Measurements from ENCODE around the gene RGS3. TPM values are rescaled to one million over a fixed set of nuclear protein-coding genes. Genes with fewer than 3 reads are reported as not detected.

RGS3 gene
- polyA plus RNA-seq, 1 donor, result 33.0 TPM

GRCh38 chr9:113568081-113568435, 104.5 kb downstream of the RGS3 start:
- peak overlapping the region; percentile 24 for H3K27ac ChIP-seq (ENCODE audit: low read length)
- DNase-seq, result no peak

GRCh38 chr9:113568571-113569321, 105.2 kb downstream of the RGS3 start:
- Histone ChIP-seq H3K9me3 (ENCODE audit: control insufficient read depth, low read depth, low read length) (no peaks in the 10 kb centered on the region), H3K4me3 (ENCODE audit: low read length) (no peak overlapping the region), H3K36me3 (ENCODE audit: control insufficient read depth, insufficient read depth, low read length) (no peaks in the 10 kb centered on the region), H3K27ac (ENCODE audit: low read length) (peak overlapping the region; percentile 49), H3K27me3 (ENCODE audit: control insufficient read depth, insufficient read depth, low read length) (no peaks in the 10 kb centered on the region), H3K4me1 (ENCODE audit: control insufficient read depth, insufficient read depth, low read length) (peaks cover 34% of the 10 kb centered on the region)
- DNase-seq, result peak in 1 of 2 donors; percentile 48
- no CpG with 5 or more reads among the region's 11 CpGs for WGBS (ENCODE audit: insufficient coverage, low lambda C conversion rate)

More at GRCh38 chr9:113568081-113568435, 104.5 kb downstream of the RGS3 start:
- H3K36me3 ChIP-seq (ENCODE audit: control insufficient read depth, insufficient read depth, low read length), result no peaks in the 10 kb centered on the region
- WGBS (ENCODE audit: insufficient coverage, low lambda C conversion rate), result 100% methylated on average over 1 of the region's 5 CpGs
- no peaks in the 10 kb centered on the region for H3K9me3 ChIP-seq (ENCODE audit: control insufficient read depth, low read depth, low read length)
- H3K4me3 ChIP-seq (ENCODE audit: low read length), result no peak overlapping the region
- peaks cover 36% of the 10 kb centered on the region for H3K4me1 ChIP-seq (ENCODE audit: control insufficient read depth, insufficient read depth, low read length)
- no peaks in the 10 kb centered on the region for H3K27me3 ChIP-seq (ENCODE audit: control insufficient read depth, insufficient read depth, low read length)

GRCh38 chr9:113569472-113570060, 106.0 kb downstream of the RGS3 start:
- Histone ChIP-seq H3K4me3 (ENCODE audit: low read length) (no peak overlapping the region), H3K27me3 (ENCODE audit: control insufficient read depth, insufficient read depth, low read length) (no peaks in the 10 kb centered on the region), H3K9me3 (ENCODE audit: control insufficient read depth, low read depth, low read length) (no peaks in the 10 kb centered on the region), H3K4me1 (ENCODE audit: control insufficient read depth, insufficient read depth, low read length) (peaks cover 26% of the 10 kb centered on the region), H3K27ac (ENCODE audit: low read length) (peak overlapping the region; percentile 49), H3K36me3 (ENCODE audit: control insufficient read depth, insufficient read depth, low read length) (no peaks in the 10 kb centered on the region)
- WGBS (ENCODE audit: insufficient coverage, low lambda C conversion rate), result no CpG with 5 or more reads among the region's 2 CpGs
- DNase-seq, result no peak

GRCh38 chr9:113570106-113570505, 106.6 kb downstream of the RGS3 start:
- Histone ChIP-seq H3K9me3 (ENCODE audit: control insufficient read depth, low read depth, low read length) (no peaks in the 10 kb centered on the region), H3K4me3 (ENCODE audit: low read length) (no peak overlapping the region), H3K27me3 (ENCODE audit: control insufficient read depth, insufficient read depth, low read length) (no peaks in the 10 kb centered on the region), H3K36me3 (ENCODE audit: control insufficient read depth, insufficient read depth, low read length) (no peaks in the 10 kb centered on the region), H3K27ac (ENCODE audit: low read length) (no peak overlapping the region), H3K4me1 (ENCODE audit: control insufficient read depth, insufficient read depth, low read length) (peaks cover 21% of the 10 kb centered on the region)
- WGBS (ENCODE audit: insufficient coverage, low lambda C conversion rate), result 79% methylated on average over 2 of the region's 9 CpGs
- DNase-seq, result no peak

GRCh38 chr9:113570749-113571711, 107.5 kb downstream of the RGS3 start:
- H3K9me3 ChIP-seq (ENCODE audit: control insufficient read depth, low read depth, low read length), result no peaks in the 10 kb centered on the region
- no peak overlapping the region for H3K4me3 ChIP-seq (ENCODE audit: low read length)
- WGBS (ENCODE audit: insufficient coverage, low lambda C conversion rate), result no CpG with 5 or more reads among the region's 12 CpGs
- H3K36me3 ChIP-seq (ENCODE audit: control insufficient read depth, insufficient read depth, low read length), result no peaks in the 10 kb centered on the region
- peaks cover 13% of the 10 kb centered on the region for H3K4me1 ChIP-seq (ENCODE audit: control insufficient read depth, insufficient read depth, low read length)
- H3K27ac ChIP-seq (ENCODE audit: low read length), result no peak overlapping the region
- H3K27me3 ChIP-seq (ENCODE audit: control insufficient read depth, insufficient read depth, low read length), result no peaks in the 10 kb centered on the region
- no peak for DNase-seq

GRCh38 chr9:113572076-113572861, 108.7 kb downstream of the RGS3 start:
- no peak for DNase-seq
- no peak overlapping the region for H3K27ac ChIP-seq (ENCODE audit: low read length)
- H3K36me3 ChIP-seq (ENCODE audit: control insufficient read depth, insufficient read depth, low read length), result no peaks in the 10 kb centered on the region
- no peak overlapping the region for H3K4me3 ChIP-seq (ENCODE audit: low read length)
- WGBS (ENCODE audit: insufficient coverage, low lambda C conversion rate), result no CpG with 5 or more reads among the region's 8 CpGs
- no peaks in the 10 kb centered on the region for H3K27me3 ChIP-seq (ENCODE audit: control insufficient read depth, insufficient read depth, low read length)
- peaks cover 6% of the 10 kb centered on the region for H3K4me1 ChIP-seq (ENCODE audit: control insufficient read depth, insufficient read depth, low read length)
- no peaks in the 10 kb centered on the region for H3K9me3 ChIP-seq (ENCODE audit: control insufficient read depth, low read depth, low read length)

- DNase-seq, result no peak
- no peaks in the 10 kb centered on the region for H3K9me3 ChIP-seq (ENCODE audit: control insufficient read depth, low read depth, low read length)
- no peak overlapping the region for H3K4me3 ChIP-seq (ENCODE audit: low read length)
- no peaks in the 10 kb centered on the region for H3K27me3 ChIP-seq (ENCODE audit: control insufficient read depth, insufficient read depth, low read length)
- no peaks in the 10 kb centered on the region for H3K36me3 ChIP-seq (ENCODE audit: control insufficient read depth, insufficient read depth, low read length)
- WGBS (ENCODE audit: insufficient coverage, low lambda C conversion rate), result no CpG with 5 or more reads among the region's 11 CpGs
- no peak overlapping the region for H3K27ac ChIP-seq (ENCODE audit: low read length)
- peaks cover 3% of the 10 kb centered on the region for H3K4me1 ChIP-seq (ENCODE audit: control insufficient read depth, insufficient read depth, low read length)
These were observed 109.8 kb downstream of the RGS3 start for GRCh38 chr9:113573046-113573958.

- peaks cover 2% of the 10 kb centered on the region for H3K4me1 ChIP-seq (ENCODE audit: control insufficient read depth, insufficient read depth, low read length)
- H3K27ac ChIP-seq (ENCODE audit: low read length), result no peak overlapping the region
- H3K36me3 ChIP-seq (ENCODE audit: control insufficient read depth, insufficient read depth, low read length), result no peaks in the 10 kb centered on the region
- no peak overlapping the region for H3K4me3 ChIP-seq (ENCODE audit: low read length)
- no peaks in the 10 kb centered on the region for H3K27me3 ChIP-seq (ENCODE audit: control insufficient read depth, insufficient read depth, low read length)
- 83% methylated on average over 1 of the region's 2 CpGs for WGBS (ENCODE audit: insufficient coverage, low lambda C conversion rate)
- DNase-seq, result no peak
- no peaks in the 10 kb centered on the region for H3K9me3 ChIP-seq (ENCODE audit: control insufficient read depth, low read depth, low read length)
These were observed 110.4 kb downstream of the RGS3 start for GRCh38 chr9:113573959-113574352.

- WGBS (ENCODE audit: insufficient coverage, low lambda C conversion rate), result no CpG with 5 or more reads among the region's 14 CpGs
- Histone ChIP-seq H3K4me1 (ENCODE audit: control insufficient read depth, insufficient read depth, low read length) (no peaks in the 10 kb centered on the region), H3K27me3 (ENCODE audit: control insufficient read depth, insufficient read depth, low read length) (no peaks in the 10 kb centered on the region), H3K9me3 (ENCODE audit: control insufficient read depth, low read depth, low read length) (no peaks in the 10 kb centered on the region), H3K36me3 (ENCODE audit: control insufficient read depth, insufficient read depth, low read length) (no peaks in the 10 kb centered on the region), H3K4me3 (ENCODE audit: low read length) (no peak overlapping the region), H3K27ac (ENCODE audit: low read length) (no peak overlapping the region)
- DNase-seq, result no peak
These were observed 111.1 kb downstream of the RGS3 start for GRCh38 chr9:113574441-113575262.
